HepG2 (cell line): ENCODE results near the gene UNC5B.

Experiments
- FOXO4 ChIP-seq: sonication (generic); formaldehyde crosslinking; conservative IDR thresholded peaks from 2 replicates; pipeline ENCODE4 v1.8.1; 2023; ENCODE audit warnings: missing genetic modification reagents
- HMGXB4 ChIP-seq, 2 experiments: sonication (generic) in 1 of 2; formaldehyde crosslinking in 1 of 2; IDR thresholded peaks; 2 replicates each; pipeline versions ENCODE4 v1.4.0 to v1.6.1; 2018 to 2020; ENCODE audit warnings: missing genetic modification reagents in 2 of 2, borderline replicate concordance in 1 of 2, low read depth in 1 of 2, mild to moderate bottlenecking in 1 of 2, missing biosample characterization in 1 of 2
- RBAK ChIP-seq: sonication (generic); formaldehyde crosslinking; IDR thresholded peaks from 2 replicates; pipeline ENCODE4 v1.5.1; 2020; ENCODE audit warnings: mild to moderate bottlenecking, missing genetic modification reagents
- SP1 ChIP-seq, 2 experiments: fragments of 450-650 bp in 1 of 2; sonication (generic) in 1 of 2; formaldehyde crosslinking in 1 of 2; IDR thresholded peaks; 2 replicates each; pipeline versions ENCODE4 v1.4.0 to v1.6.1; 2016 to 2020; ENCODE audit warnings: missing genetic modification reagents in 1 of 2
- ZNF3 ChIP-seq: IDR thresholded peaks from 2 replicates; pipeline ENCODE4 v1.7.0; 2017; ENCODE audit warnings: inconsistent platforms

GRCh38 chr10:71264345-71265200 lies 52.2 kb downstream of the UNC5B start:
- TF ChIP-seq ZNF3 (no peak), SP1 (IDR thresholded peaks at IDR 0.05) (no peak), SP1 (CRISPR knock-in tag; IDR thresholded peaks at IDR 0.05) (no peak), HMGXB4 (CRISPR knock-in tag; IDR thresholded peaks at IDR 0.05; ENCODE audit: borderline replicate concordance in 1 of 2, low read depth in 1 of 2) (no peak), RBAK (CRISPR knock-in tag) (no peak), FOXO4 (CRISPR knock-in tag) (no peak)
